T1000 (cell line): Measurements from ENCODE around the gene RSPH1.

Experiments used
- DNase-seq: peaks from one replicate; lab custom pipeline; 2025; ENCODE audit warnings: mixed read lengths; lab: John Stamatoyannopoulos, UW

Gene RSPH1

GRCh38 chr21:42466700-42467099, 29.3 kb downstream of the RSPH1 start:
- DNase-seq, result no peak

- no peak for DNase-seq
Measured at GRCh38 chr21:42465803-42466127, 30.3 kb downstream of the RSPH1 start.

DNA sequence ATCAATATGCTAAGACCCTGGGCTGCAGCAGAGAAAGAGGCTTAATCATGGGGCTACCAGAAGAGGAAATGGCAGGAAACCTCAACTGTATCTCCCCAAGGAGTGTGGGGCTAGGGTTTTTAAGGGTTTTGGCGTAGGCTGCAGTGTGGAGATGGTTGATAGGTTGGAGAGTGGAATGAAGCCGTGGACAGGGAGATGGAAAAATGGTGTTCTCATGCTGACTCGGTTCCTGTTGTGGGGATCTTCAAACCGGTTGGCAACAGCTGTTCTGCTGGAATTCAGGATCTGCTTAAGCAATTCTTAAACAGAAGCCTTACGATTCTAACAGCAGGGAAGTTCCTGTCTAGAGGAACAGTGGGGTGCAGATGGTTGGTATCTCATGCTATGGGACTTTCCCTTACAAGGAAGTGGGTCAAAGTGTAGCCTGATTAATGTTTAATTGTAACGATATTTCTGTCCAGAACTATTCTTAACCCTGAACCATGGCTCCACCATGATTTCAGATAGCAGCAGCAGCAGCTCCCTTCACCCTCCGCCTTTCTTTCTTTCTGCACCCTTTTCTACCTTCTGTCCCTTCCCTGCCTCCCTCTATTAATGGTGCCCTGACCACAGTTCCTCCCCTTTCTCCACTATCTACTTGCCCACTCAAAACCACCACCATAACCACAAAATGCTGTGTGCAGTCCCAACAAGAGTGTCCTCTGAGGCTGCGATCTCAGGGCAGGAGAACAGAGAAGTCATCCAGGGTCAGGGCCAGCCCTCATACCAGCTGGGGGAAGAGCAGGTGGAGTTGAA, 30.8 kb downstream of the RSPH1 start:
- DNase-seq, result no peak

DNA sequence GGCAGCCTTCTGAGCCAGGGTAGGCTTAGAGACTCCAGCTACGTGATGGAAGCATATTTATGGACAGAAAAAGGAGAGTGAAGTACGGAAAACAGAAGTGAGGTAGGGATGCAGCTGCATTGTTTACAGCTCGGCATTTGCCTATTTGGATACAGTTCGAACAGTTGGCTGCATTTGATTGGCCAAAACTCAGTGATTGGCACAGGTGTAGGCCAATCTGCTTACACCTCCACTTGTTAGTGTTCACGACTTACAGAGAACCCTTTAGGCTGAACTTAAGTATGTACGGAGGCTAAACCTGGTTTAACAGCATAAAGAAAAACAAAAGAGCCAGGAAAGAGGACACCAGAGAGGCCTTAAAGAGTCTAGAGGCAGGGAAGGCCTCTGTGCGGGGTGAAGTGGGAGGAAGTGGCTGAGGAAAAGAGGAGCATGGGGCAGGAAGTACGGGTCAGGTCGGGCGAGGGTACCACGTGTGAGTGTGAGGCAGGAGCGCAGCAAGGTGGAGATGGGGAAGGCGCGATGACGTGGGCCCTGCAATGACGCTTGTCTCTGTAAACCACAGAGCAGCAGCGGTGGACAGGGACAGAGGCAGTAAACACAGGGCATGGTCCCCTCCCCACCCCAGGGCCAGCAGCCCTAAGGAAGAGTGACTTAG, 32.0 kb downstream of the RSPH1 start:
- DNase-seq, result no peak

DNA sequence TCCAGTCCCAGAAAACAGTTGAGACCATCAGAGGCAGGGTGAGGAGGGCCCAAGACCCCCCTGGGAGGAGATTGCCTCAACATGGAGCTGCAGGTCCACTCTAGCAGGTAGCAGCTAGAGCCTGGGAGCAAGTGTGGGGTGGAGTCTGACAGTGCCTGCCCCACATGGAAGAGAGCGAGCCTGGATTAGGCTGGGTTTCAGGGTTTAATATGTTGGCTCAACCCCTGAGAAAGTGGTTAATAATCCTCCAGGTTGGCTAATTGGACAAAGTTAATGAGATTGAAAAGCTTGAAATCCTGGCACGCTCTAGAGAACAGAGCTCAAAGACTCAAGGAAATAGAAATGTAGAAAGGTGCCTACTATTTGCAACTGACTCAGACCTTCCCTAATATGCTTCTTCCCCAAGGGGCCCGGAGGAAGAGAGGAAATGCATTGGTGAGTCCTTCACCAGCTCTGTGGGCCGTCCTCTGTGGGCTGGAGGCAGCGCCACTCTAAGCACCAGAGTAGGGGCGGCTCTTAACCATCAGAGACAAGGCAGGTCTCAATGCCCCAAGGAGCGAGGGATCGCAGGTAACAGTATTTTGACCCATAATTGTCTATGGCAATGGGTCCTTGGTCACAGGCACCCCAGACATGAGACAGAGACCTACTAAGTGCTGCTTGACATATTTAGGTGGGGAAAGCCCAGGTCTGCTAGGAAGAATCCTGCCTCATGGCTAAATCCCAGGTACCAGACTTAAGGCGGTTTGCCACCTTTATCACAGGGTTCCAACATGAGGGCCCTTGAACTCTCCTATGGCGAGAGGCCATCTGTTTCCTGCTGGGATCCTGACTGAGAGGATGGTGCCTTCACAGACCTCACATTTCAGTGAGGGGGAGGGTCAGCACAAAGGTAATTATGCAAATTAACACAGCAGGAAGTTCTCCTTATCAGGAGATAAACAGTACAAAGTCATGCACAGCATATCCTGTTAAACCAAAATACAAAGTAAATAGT, 33.8 kb downstream of the RSPH1 start:
- no peak for DNase-seq

GRCh38 chr21:42461185-42461520, 34.9 kb downstream of the RSPH1 start:
- DNase-seq, result no peak

DNA sequence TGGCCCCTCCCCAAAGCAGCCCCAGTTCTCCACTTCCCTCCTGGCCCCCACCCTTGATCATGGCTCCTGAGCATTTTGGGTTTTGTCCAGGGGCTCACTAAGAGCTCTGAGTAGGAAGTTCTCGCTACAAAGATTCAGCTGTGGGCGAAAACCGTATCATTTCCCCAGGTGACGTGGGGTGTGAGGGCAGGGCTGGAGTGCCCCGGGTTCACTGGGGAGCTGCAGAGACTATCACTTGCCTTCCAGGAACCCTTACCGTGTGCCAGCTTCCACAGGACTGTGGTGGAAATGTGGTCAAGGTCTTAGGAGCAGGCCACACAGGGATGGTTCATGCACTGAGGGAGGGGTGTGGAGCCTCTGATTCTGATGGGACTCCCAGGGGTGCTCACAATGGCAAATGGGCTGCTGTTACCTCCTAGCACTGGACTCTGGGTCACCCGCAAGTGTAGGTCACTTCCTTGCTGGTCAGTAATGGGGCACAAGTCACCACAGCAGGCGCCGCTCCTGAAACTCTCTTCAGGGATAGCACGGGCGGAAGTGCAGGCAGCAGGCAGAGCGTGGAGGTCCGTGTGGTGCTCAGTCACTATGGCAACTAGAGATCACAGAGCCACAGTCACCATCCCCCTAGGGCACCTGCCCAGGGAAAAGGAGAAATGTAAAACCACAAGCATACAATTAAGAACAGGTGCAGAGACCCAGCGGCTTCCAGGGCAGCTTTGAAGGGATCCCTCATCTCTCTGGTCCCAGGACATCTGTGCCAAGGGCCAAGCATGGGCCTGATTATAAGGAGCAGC, 35.4 kb downstream of the RSPH1 start:
- no peak for DNase-seq

DNA sequence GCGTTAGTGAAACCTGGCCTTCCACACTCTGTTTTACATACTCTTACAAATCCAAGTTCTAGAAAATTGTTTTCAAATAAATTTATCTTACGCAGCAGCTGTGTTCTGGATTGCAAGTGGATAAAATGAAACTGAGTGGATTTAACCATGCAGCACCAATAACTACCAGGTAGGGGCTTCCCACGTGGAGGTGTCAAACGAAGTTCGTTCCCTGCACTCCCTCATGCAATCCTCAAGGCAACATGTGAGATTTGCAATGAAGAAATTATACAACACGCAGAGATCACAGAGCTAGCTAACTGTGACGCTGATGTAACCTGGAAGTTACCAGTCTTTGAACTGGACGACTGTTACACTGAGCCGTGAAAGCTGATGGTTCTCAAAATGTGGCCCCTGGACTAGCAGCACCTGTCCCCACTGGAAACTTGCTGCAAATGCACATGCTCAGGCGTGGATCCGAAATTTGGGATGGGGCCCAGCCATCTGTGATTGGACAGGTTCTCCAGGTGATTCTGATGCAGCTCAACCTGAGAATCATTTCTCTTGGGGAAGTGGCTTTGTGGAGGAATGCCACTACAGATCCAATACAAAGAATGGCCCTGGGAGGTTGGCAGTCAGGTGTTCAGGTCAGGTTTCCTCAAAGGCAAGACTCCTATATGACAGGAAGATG, 36.3 kb downstream of the RSPH1 start:
- no peak for DNase-seq

- no peak for DNase-seq
Measured at GRCh38 chr21:42459082-42459460, 37.0 kb downstream of the RSPH1 start.

- no peak for DNase-seq
Measured at GRCh38 chr21:42456457-42456856, 39.6 kb downstream of the RSPH1 start.

DNA sequence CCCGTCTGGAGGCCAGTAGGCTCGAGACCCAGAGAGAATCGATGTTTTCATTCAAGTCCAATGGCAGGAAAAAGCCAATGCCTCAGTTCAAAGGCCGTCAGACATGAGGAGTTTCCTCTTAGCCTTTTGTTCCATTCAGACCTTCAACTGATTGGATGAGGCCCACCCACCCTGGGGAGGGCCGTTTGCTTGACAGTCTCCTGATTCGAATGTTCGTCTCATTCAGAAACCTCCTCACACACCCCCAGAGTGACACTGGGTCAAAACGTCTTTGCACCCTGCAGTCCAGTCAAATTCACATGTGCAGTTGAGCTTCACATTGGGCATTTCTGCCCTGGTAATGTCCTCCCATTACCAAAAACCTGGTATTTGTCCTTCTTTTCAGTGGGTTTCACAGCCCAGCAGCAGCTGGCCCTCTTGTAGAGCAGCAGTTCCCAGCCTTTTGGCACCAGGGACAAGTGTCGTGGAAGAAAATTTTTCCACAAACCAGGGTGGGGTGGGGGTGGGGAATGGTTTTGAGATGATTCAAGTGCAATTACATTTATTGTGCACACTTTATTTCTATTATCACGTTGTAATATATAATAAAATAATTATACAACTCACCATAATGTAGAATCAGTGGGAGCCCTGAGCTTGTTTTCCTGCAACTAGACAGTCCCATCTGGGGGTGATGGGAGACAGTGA, 40.1 kb downstream of the RSPH1 start:
- no peak for DNase-seq

GRCh38 chr21:42455196-42455595, 40.8 kb downstream of the RSPH1 start:
- DNase-seq, result no peak

- no peak for DNase-seq
Measured at GRCh38 chr21:42454786-42455185, 41.2 kb downstream of the RSPH1 start.

DNA sequence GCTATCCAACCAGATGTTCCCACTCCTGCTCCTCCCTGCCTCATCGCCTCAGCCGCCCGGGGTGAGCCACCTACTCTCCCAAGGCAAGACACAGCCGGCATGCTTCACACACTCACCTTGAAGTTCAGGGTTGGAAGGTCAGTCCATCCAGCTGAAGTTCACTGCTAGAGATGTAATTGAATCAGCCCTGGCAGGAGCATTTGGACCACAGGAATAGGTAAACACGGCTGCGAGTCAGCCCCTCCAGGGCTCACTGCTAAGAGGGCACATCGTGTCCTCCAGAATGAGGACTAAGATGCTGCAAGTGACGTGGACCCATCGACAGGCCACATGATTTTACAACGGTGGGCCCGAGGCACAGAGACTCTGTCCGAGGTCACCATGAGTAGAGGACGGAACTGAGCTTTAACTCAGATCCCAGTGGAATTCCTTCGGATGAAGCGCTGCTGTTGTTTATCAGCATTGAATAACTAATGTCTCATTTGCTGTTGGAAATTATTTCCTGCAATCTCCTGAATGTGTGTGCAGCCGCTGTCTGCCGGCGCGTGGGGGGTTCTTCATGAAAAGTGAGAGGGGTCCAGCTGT, 41.9 kb downstream of the RSPH1 start:
- DNase-seq, result no peak

DNA sequence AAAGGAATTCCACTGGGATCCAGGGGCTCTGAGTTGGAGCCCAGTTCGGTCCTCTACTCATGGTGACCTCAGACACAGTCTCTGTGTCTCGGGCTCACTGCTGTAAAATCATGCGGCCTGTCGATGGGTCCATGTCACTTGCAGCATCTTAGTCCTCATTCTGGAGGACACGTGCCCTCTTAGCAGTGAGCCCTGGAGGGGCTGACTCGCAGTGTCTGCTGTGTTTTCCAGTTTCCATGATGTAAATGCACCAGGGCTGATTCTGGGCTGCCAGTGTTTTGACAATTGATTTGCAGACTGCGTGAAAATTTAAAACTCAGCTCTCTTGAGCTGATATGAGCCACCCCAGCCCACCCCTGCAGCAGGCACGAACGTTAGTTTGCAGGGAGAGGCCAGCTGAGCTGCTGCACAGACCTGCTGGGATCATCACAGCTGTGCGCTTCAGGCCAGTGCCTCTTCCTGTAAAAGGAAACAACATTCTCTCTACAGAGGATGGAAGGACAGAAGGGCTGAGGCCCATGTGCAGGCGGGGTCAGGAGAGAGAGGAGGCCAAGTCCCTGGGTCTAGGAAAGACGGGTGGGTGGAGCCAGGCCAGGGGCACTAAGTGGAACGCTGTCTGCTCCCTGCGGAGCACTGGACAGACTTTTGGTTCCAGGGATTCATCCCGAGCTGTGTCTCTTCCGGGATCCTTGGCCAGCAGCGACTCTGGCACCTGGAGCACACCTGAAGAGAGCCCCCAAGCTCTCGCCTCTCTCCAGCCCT, 42.6 kb downstream of the RSPH1 start:
- DNase-seq, result no peak

GRCh38 chr21:42452401-42453223, 43.4 kb downstream of the RSPH1 start:
- no peak for DNase-seq

- DNase-seq, result no peak
Measured at GRCh38 chr21:42451941-42452340, 44.1 kb downstream of the RSPH1 start.

GRCh38 chr21:42448686-42449085, 47.3 kb downstream of the RSPH1 start:
- no peak for DNase-seq

GRCh38 chr21:42447732-42448131, 48.3 kb downstream of the RSPH1 start:
- DNase-seq, result no peak
